Measurements from ENCODE around the gene GSDME. TPM values are rescaled to one million over a fixed set of nuclear protein-coding genes. Genes with fewer than 3 reads are reported as not detected.

The GSDME gene
- total RNA-seq, 1 experiment from 2014 or later = 5.5 TPM

DNA sequence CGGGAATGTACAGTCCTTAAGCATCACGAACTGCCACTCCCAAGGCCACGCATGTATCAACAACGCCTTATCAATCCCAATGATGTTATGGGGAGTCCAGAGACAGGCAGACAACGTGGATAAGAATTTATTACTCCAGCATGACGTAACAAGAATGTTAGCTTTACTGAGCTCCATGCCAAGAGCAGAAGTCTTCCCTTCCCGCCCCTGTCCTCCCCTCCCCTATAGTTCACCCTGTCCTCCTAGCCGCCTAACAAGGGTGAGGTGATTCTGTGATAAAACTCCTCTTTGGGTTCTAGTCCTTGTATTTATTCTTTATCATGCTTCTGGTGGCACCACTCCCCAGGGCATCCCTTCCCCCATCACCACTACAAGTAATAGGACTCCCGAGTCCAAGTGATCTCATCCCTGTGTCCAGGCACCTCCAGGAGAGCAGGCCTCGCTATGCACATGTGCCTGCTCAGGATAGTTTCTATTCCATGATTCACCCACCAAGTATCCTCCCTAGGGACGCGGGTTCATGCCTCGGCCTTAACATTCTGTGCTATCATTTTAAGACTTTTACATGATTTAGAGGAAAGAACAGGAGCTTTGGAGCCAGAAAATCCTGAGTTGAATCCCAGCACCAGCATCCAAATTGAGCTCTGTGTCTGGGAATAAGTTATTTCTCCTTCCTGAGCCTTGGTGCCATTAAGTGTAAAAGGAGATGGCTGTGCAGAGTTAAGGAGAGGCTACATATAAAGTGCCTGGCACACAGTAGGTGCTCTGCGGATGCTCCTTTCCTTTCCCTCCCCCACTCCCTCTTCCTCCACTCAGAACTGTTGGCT lies 15.4 kb downstream of the GSDME start:
- no peak overlapping the region for H3K4ac ChIP-seq (ENCODE audit: low read depth, low read length)
- no peaks in the 10 kb centered on the region for H3K79me1 ChIP-seq (ENCODE audit: insufficient read depth, low read depth, low read length, poor library complexity, severe bottlenecking)
- Mint-ChIP-seq H3K9me3 (peaks cover 16 to 26% of the 10 kb centered on the region in 2 experiments), H3K27me3 (ENCODE audit: low read depth) (no peaks in the 10 kb centered on the region), H3K4me1 (peaks cover 0 to 7% of the 10 kb centered on the region in 2 experiments; a peak in 2 of 4 replicates), H3K36me3 (ENCODE audit: insufficient read depth in 1 of 3, low read depth in 3 of 3) (peaks cover 0 to 14% (median 3%) of the 10 kb centered on the region in 3 experiments; a peak in 4 of 7 replicates), H3K4me3 (no peak overlapping the region), H3K27ac (no peak overlapping the region)
- no peaks in the 10 kb centered on the region for H3K27me3 ChIP-seq (ENCODE audit: insufficient read depth, low read length)
- H2BK15ac ChIP-seq (ENCODE audit: low read depth, low read length) = no peak overlapping the region
- H3K4me1 ChIP-seq (ENCODE audit: insufficient read depth, low read length) = no peaks in the 10 kb centered on the region
- no peak overlapping the region for H3K27ac ChIP-seq (ENCODE audit: insufficient read length, low read depth, low read length)
- H2BK20ac ChIP-seq (ENCODE audit: low read depth, low read length, poor library complexity, severe bottlenecking) = no peak overlapping the region
- no peaks in the 10 kb centered on the region for H3K23me2 ChIP-seq (ENCODE audit: insufficient read length, low read depth, low read length, poor library complexity, severe bottlenecking)
- no peak overlapping the region for H4K5ac ChIP-seq (ENCODE audit: insufficient read length, low read depth, low read length)
- no peak overlapping the region for H3K23ac ChIP-seq (ENCODE audit: insufficient read length, low read depth, low read length)
- no peak overlapping the region for H3K14ac ChIP-seq (ENCODE audit: insufficient read depth, low read length)
- no peak overlapping the region for H4K8ac ChIP-seq (replicated peaks; ENCODE audit: insufficient read length, low read depth, low read length)
- no peak overlapping the region for H2BK120ac ChIP-seq (ENCODE audit: low read depth, low read length, poor library complexity, severe bottlenecking)
- H4K20me1 ChIP-seq (ENCODE audit: control insufficient read depth, insufficient read depth, insufficient read length) = no peaks in the 10 kb centered on the region
- no peaks in the 10 kb centered on the region for H3K9me3 ChIP-seq (ENCODE audit: control insufficient read depth, low read depth, low read length)
- no peak overlapping the region for H3T11ph ChIP-seq (ENCODE audit: low read length)
- no peak overlapping the region for H3K9ac ChIP-seq (ENCODE audit: extremely low read depth, insufficient read length, low read length)
- no peaks in the 10 kb centered on the region for H3K79me2 ChIP-seq (ENCODE audit: insufficient read depth, low read length)
- H3K56ac ChIP-seq (ENCODE audit: insufficient read length, low read depth, low read length) = no peak overlapping the region
- H2AK5ac ChIP-seq (ENCODE audit: insufficient read length, low read length) = no peak overlapping the region
- WGBS (ENCODE audit: extremely low coverage, insufficient read length, low lambda C conversion rate) = no CpG with 5 or more reads among the region's 14 CpGs
- H2BK12ac ChIP-seq (ENCODE audit: insufficient read length, low read depth, low read length) = no peak overlapping the region
- no peak for DNase-seq
- TF ChIP-seq, protein P1, sequence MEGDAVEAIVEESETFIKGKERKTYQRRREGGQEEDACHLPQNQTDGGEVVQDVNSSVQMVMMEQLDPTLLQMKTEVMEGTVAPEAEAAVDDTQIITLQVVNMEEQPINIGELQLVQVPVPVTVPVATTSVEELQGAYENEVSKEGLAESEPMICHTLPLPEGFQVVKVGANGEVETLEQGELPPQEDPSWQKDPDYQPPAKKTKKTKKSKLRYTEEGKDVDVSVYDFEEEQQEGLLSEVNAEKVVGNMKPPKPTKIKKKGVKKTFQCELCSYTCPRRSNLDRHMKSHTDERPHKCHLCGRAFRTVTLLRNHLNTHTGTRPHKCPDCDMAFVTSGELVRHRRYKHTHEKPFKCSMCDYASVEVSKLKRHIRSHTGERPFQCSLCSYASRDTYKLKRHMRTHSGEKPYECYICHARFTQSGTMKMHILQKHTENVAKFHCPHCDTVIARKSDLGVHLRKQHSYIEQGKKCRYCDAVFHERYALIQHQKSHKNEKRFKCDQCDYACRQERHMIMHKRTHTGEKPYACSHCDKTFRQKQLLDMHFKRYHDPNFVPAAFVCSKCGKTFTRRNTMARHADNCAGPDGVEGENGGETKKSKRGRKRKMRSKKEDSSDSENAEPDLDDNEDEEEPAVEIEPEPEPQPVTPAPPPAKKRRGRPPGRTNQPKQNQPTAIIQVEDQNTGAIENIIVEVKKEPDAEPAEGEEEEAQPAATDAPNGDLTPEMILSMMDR (conservative IDR thresholded peaks at IDR 0.05) = no peak
- no peak overlapping the region for H4K91ac ChIP-seq (ENCODE audit: insufficient read length, low read depth, low read length)
- no peak overlapping the region for H3K18ac ChIP-seq (ENCODE audit: insufficient read length, low read depth, low read length)
- no peak overlapping the region for H2AFZ ChIP-seq (ENCODE audit: low read length)
- H3K4me2 ChIP-seq (ENCODE audit: insufficient read depth, insufficient read length, low read length) = no peak overlapping the region
- H2BK5ac ChIP-seq (ENCODE audit: insufficient read length, low read length) = no peak overlapping the region

Data from H9 (cell line).